Activated CD8-positive, alpha-beta T cell treated with anti-CD3 and anti-CD28 coated beads for 36 hours (primary cell): ENCODE data around the gene NELFA. TPM values are rescaled to one million over a fixed set of nuclear protein-coding genes. Genes with fewer than 3 reads are reported as not detected.

Experiments used
- ATAC-seq: fragments of 200-7000 bp; cut with Tn5 transposase; one replicate; pipeline ENCODE4 v1.10.0; 2021; ENCODE audit warnings: mild to moderate bottlenecking, moderate library complexity
- CTCF ChIA-PET: fragments of 350-600 bp; sonication (Branson Sonifier 250); formaldehyde crosslinking; loops from one replicate; lab custom pipeline; 2021; ENCODE audit warnings: antibody characterized with exemption; lab: Charles Lee
- POLR2A ChIA-PET: fragments of 350-600 bp; sonication (Branson Sonifier 250); formaldehyde crosslinking; loops from one replicate; lab custom pipeline; 2021; ENCODE audit warnings: antibody characterized with exemption; lab: Charles Lee
- DNase-seq: peaks from one replicate; pipeline ENCODE4 v3.0.0-alpha.2; 2020
- H3K27ac Mint-ChIP-seq: one replicate; pipeline ENCODE4 v1.8.0; 2021; ENCODE audit warnings: mild to moderate bottlenecking, mixed read lengths
- H3K27me3 Mint-ChIP-seq: one replicate; pipeline ENCODE4 v1.8.0; 2021; ENCODE audit warnings: mixed read lengths
- H3K36me3 Mint-ChIP-seq: one replicate; pipeline ENCODE4 v1.8.0; 2021; ENCODE audit warnings: low read depth, mixed read lengths
- H3K4me1 Mint-ChIP-seq: one replicate; pipeline ENCODE4 v1.8.0; 2021; ENCODE audit warnings: low read depth, mixed read lengths
- H3K4me3 Mint-ChIP-seq: one replicate; pipeline ENCODE4 v1.8.0; 2021; ENCODE audit warnings: mild to moderate bottlenecking, moderate library complexity, mixed read lengths
- H3K9me3 Mint-ChIP-seq: one replicate; pipeline ENCODE4 v1.8.0; 2021; ENCODE audit warnings: mixed read lengths
- CTCF ChIP-seq: fragments of 200-600 bp; IDR thresholded peaks from one replicate; pipeline ENCODE4 v1.8.0; 2022; ENCODE audit warnings: antibody characterized with exemption, mild to moderate bottlenecking
- intact Hi-C: fragments of 100-400 bp; cut with micrococcal nuclease; formaldehyde crosslinking; loops from one replicate; pipeline ENCODE4 v1.10.0; 2022
- total RNA-seq, 2 experiments: library from RNA; stranded (reverse); gene quantifications; one replicate each; pipeline ENCODE4 v1.2.3, GENCODE V29; 2021

NELFA gene
- total RNA-seq, 2 experiments from 2014 or later, result 43.9 to 46.3 TPM

GRCh38 chr4:1958276-1959103, 50.3 kb downstream of the NELFA start:
- Mint-ChIP-seq H3K36me3 (peaks cover 83% of the 10 kb centered on the region), H3K27me3 (no peaks in the 10 kb centered on the region), H3K4me1 (no peaks in the 10 kb centered on the region), H3K4me3 (no peak overlapping the region), H3K27ac (no peak overlapping the region), H3K9me3 (no peaks in the 10 kb centered on the region)
- ATAC-seq, result no peak
- ChIA-PET POLR2A (interaction anchor here (0.8 to 1.4 kb wide), 2 partner anchors 7 to 213 kb away, joined by 3 read pairs; no protein-coding TSS in a partner anchor), CTCF (interaction anchor here (1.1 to 1.2 kb wide), 2 partner anchors 45 to 60 kb away, joined by 3 to 4 read pairs; no protein-coding TSS in a partner anchor)
- no peak for TF ChIP-seq CTCF
- intact Hi-C loops, result no loop called here
- DNase-seq, result no peak

- no peak for TF ChIP-seq CTCF
- no peak overlapping the region for H3K27ac Mint-ChIP-seq
- no peaks in the 10 kb centered on the region for H3K27me3 Mint-ChIP-seq
- intact Hi-C loops, result no loop called here
- H3K36me3 Mint-ChIP-seq, result peaks cover 67% of the 10 kb centered on the region
- DNase-seq (no peak), ATAC-seq (no peak)
- H3K4me1 Mint-ChIP-seq, result no peaks in the 10 kb centered on the region
- CTCF ChIA-PET, result no interaction called here
- POLR2A ChIA-PET, result no interaction called here
- no peak overlapping the region for H3K4me3 Mint-ChIP-seq
- no peaks in the 10 kb centered on the region for H3K9me3 Mint-ChIP-seq
These were observed 52.1 kb downstream of the NELFA start for GRCh38 chr4:1956631-1957030.

GRCh38 chr4:1953335-1953734, 55.4 kb downstream of the NELFA start:
- Mint-ChIP-seq H3K36me3 (peaks cover 49% of the 10 kb centered on the region), H3K9me3 (no peaks in the 10 kb centered on the region), H3K27me3 (no peaks in the 10 kb centered on the region), H3K27ac (no peak overlapping the region), H3K4me1 (no peaks in the 10 kb centered on the region), H3K4me3 (no peak overlapping the region)
- CTCF ChIA-PET, result no interaction called here
- no peak for TF ChIP-seq CTCF
- intact Hi-C loops, result no loop called here
- ATAC-seq (no peak), DNase-seq (no peak)
- POLR2A ChIA-PET, result no interaction called here

- POLR2A ChIA-PET, result no interaction called here
- no peak for DNase-seq
- H3K27me3 Mint-ChIP-seq, result no peaks in the 10 kb centered on the region
- no peaks in the 10 kb centered on the region for H3K4me1 Mint-ChIP-seq
- intact Hi-C loops, result no loop called here
- no peak for TF ChIP-seq CTCF
- H3K36me3 Mint-ChIP-seq, result peaks cover 43% of the 10 kb centered on the region
- H3K9me3 Mint-ChIP-seq, result no peaks in the 10 kb centered on the region
- no peak overlapping the region for H3K4me3 Mint-ChIP-seq
- CTCF ChIA-PET, result interaction anchor here (1.0 kb wide), 1 partner anchor 53 kb away, joined by 3 read pairs; no protein-coding TSS in a partner anchor
- ATAC-seq, result no peak
- H3K27ac Mint-ChIP-seq, result no peak overlapping the region
These were observed 56.1 kb downstream of the NELFA start for GRCh38 chr4:1952719-1953118.

- H3K4me3 Mint-ChIP-seq, result no peak overlapping the region
- ChIA-PET POLR2A (no interaction called here), CTCF (interaction anchor here (1.0 kb wide), 1 partner anchor 53 kb away, joined by 3 read pairs; no protein-coding TSS in a partner anchor)
- no peaks in the 10 kb centered on the region for H3K9me3 Mint-ChIP-seq
- no peaks in the 10 kb centered on the region for H3K27me3 Mint-ChIP-seq
- H3K4me1 Mint-ChIP-seq, result no peaks in the 10 kb centered on the region
- no peak for TF ChIP-seq CTCF
- peaks cover 41% of the 10 kb centered on the region for H3K36me3 Mint-ChIP-seq
- no peak for ATAC-seq
- DNase-seq, result no peak
- no peak overlapping the region for H3K27ac Mint-ChIP-seq
- intact Hi-C loops, result no loop called here
These were observed 56.6 kb downstream of the NELFA start for GRCh38 chr4:1952058-1952700.
